Mucosa of rectum (tissue), 2 donors: Measurements from ENCODE around the gene STK39.
"Not testable (repeated sequence)": the region's sequence is repeated elsewhere in the genome, so short reads cannot be mapped to it uniquely, and the experiment has no call there.

ENCODE experiments used
- H3K27ac ChIP-seq, 2 donors: one replicate each; pipeline ENCODE4 v1.7.0; 2013; ENCODE audit warnings: inconsistent platforms in 2 of 2, low read depth in 2 of 2, low read length in 2 of 2
- H3K27me3 ChIP-seq, 2 donors: one replicate each; pipeline ENCODE4 v1.7.0; 2013; ENCODE audit warnings: low read length in 2 of 2; ENCODE audit not compliant: control insufficient read depth in 2 of 2, insufficient read depth in 2 of 2
- H3K36me3 ChIP-seq, 2 donors: one replicate each; pipeline ENCODE4 v1.7.0; 2013; ENCODE audit warnings: low read length in 2 of 2; ENCODE audit not compliant: control insufficient read depth in 2 of 2, insufficient read depth in 2 of 2
- H3K4me1 ChIP-seq, 2 donors: one replicate each; pipeline ENCODE4 v1.7.0; 2013; ENCODE audit warnings: low read length in 2 of 2, mild to moderate bottlenecking in 1 of 2; ENCODE audit not compliant: control insufficient read depth in 2 of 2, insufficient read depth in 2 of 2
- H3K4me3 ChIP-seq, 2 donors: one replicate each; pipeline ENCODE4 v1.7.0; 2013; ENCODE audit warnings: low read length in 2 of 2
- H3K9ac ChIP-seq, 2 donors: one replicate each; pipeline ENCODE4 v1.7.0; 2013; ENCODE audit warnings: low read length in 2 of 2, low read depth in 1 of 2, mild to moderate bottlenecking in 1 of 2
- H3K9me3 ChIP-seq, 2 donors: one replicate each; pipeline ENCODE4 v1.7.0; 2013; ENCODE audit warnings: low read length in 2 of 2; ENCODE audit not compliant: control insufficient read depth in 2 of 2
- donor health status: healthy.
- donor health status: Normal muscosa, but diverticular disease.

Gene STK39

GRCh38 chr2:168097431-168097830, 150.0 kb downstream of the STK39 start:
- no peaks in the 10 kb centered on the region for H3K9me3 ChIP-seq
- no peaks in the 10 kb centered on the region for H3K27me3 ChIP-seq
- H3K4me1 ChIP-seq = no peaks in the 10 kb centered on the region
- H3K9ac ChIP-seq = no peak overlapping the region
- H3K4me3 ChIP-seq = no peak overlapping the region
- H3K36me3 ChIP-seq = peaks cover 3 to 11% of the 10 kb centered on the region in 2 donors
- no peak overlapping the region for H3K27ac ChIP-seq

GRCh38 chr2:168096158-168096557, 151.2 kb downstream of the STK39 start:
- Histone ChIP-seq H3K36me3 (peaks cover 3 to 11% of the 10 kb centered on the region in 2 donors), H3K9ac (no peak overlapping the region), H3K9me3 (no peaks in the 10 kb centered on the region), H3K27me3 (no peaks in the 10 kb centered on the region), H3K27ac (no peak overlapping the region), H3K4me1 (no peaks in the 10 kb centered on the region), H3K4me3 (no peak overlapping the region)

- no peak overlapping the region for H3K27ac ChIP-seq
- no peaks in the 10 kb centered on the region for H3K27me3 ChIP-seq
- no peaks in the 10 kb centered on the region for H3K4me1 ChIP-seq
- no peak overlapping the region for H3K4me3 ChIP-seq
- H3K36me3 ChIP-seq = peaks cover 3 to 7% of the 10 kb centered on the region in 2 donors
- H3K9me3 ChIP-seq = no peaks in the 10 kb centered on the region
- H3K9ac ChIP-seq = no peak overlapping the region
Measured at GRCh38 chr2:168091986-168092385, 155.4 kb downstream of the STK39 start.

- no peaks in the 10 kb centered on the region for H3K4me1 ChIP-seq
- H3K36me3 ChIP-seq = peaks cover 3 to 10% of the 10 kb centered on the region in 2 donors
- no peaks in the 10 kb centered on the region for H3K9me3 ChIP-seq
- no peak overlapping the region for H3K27ac ChIP-seq
- H3K9ac ChIP-seq = no peak overlapping the region
- no peaks in the 10 kb centered on the region for H3K27me3 ChIP-seq
- H3K4me3 ChIP-seq = no peak overlapping the region
Measured at GRCh38 chr2:168090366-168091135, 156.8 kb downstream of the STK39 start.

GRCh38 chr2:168089200-168089599, 158.2 kb downstream of the STK39 start:
- Histone ChIP-seq H3K36me3 (peaks cover 3 to 5% of the 10 kb centered on the region in 2 donors), H3K9ac (no peak overlapping the region), H3K4me1 (no peaks in the 10 kb centered on the region), H3K4me3 (no peak overlapping the region), H3K27ac (no peak overlapping the region), H3K9me3 (no peaks in the 10 kb centered on the region), H3K27me3 (no peaks in the 10 kb centered on the region)

GRCh38 chr2:168087401-168087800, 160.0 kb downstream of the STK39 start:
- Histone ChIP-seq H3K4me1 (no peaks in the 10 kb centered on the region), H3K9ac (no peak overlapping the region), H3K36me3 (peaks cover 0 to 5% of the 10 kb centered on the region in 2 donors), H3K27ac (no peak overlapping the region), H3K9me3 (no peaks in the 10 kb centered on the region), H3K4me3 (no peak overlapping the region), H3K27me3 (no peaks in the 10 kb centered on the region)

- Histone ChIP-seq H3K4me3 (no peak overlapping the region), H3K27ac (no peak overlapping the region), H3K9ac (no peak overlapping the region), H3K36me3 (peaks cover 0 to 5% of the 10 kb centered on the region in 2 donors), H3K9me3 (no peaks in the 10 kb centered on the region), H3K4me1 (no peaks in the 10 kb centered on the region), H3K27me3 (no peaks in the 10 kb centered on the region)
Measured at GRCh38 chr2:168086851-168087250, 160.5 kb downstream of the STK39 start.

GRCh38 chr2:168085801-168086361, 161.5 kb downstream of the STK39 start:
- H3K27me3 ChIP-seq = no peaks in the 10 kb centered on the region
- H3K4me3 ChIP-seq = no peak overlapping the region
- H3K9ac ChIP-seq = no peak overlapping the region
- H3K9me3 ChIP-seq = no peaks in the 10 kb centered on the region
- H3K36me3 ChIP-seq = peaks cover 0 to 5% of the 10 kb centered on the region in 2 donors
- no peak overlapping the region for H3K27ac ChIP-seq
- H3K4me1 ChIP-seq = no peaks in the 10 kb centered on the region

- Histone ChIP-seq H3K9me3 (no peaks in the 10 kb centered on the region), H3K27me3 (no peaks in the 10 kb centered on the region), H3K4me3 (no peak overlapping the region), H3K27ac (no peak overlapping the region), H3K9ac (no peak overlapping the region), H3K36me3 (peaks cover 0 to 5% of the 10 kb centered on the region in 2 donors), H3K4me1 (no peaks in the 10 kb centered on the region)
Measured at GRCh38 chr2:168084288-168084687, 163.1 kb downstream of the STK39 start.

GRCh38 chr2:168081452-168081851, 165.9 kb downstream of the STK39 start:
- not testable (repeated sequence) for H3K9ac ChIP-seq, H3K27ac ChIP-seq, H3K9me3 ChIP-seq, H3K36me3 ChIP-seq, H3K4me3 ChIP-seq, H3K27me3 ChIP-seq, H3K4me1 ChIP-seq
